ENCODE data around the gene LRRC9.

DNA sequence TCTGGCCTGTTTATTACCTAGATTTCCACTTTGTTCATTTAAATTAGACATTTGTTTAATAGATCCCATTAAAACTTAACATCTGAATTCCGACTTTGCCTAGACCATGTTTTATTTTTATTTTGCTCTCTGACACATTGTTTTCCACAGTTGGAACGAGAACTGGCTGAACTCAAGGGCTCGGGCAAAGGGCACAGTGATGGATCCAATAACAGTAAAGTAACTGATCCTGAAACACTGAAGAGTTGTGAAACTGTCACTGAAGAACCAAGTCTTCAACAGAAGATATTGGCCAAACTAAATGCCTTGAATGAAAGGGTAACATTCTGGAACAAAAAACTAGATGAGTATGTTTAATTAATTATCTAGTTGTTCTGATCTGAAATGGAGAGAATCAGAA, 39.7 kb downstream of the LRRC9 start:
- TF ChIP-seq CTCF (IDR thresholded peaks at IDR 0.05), result no peak
- TF ChIP-seq POLR2A (IDR thresholded peaks at IDR 0.05), result no peak
